Testis (tissue), 3 donors: Measurements from ENCODE around the gene ERBB4. TPM values are rescaled to one million over a fixed set of nuclear protein-coding genes. Genes with fewer than 3 reads are reported as not detected.

Experiments
- DNase-seq: peaks from one replicate; pipeline ENCODE4 v3.0.0-alpha.2; 2019
- H3K27ac ChIP-seq, 2 donors: fragments of 200-600 bp; sonication (generic); one replicate each; pipeline ENCODE4 v1.5.1; 2019
- H3K27me3 ChIP-seq: fragments of 200-600 bp; sonication (generic); one replicate; pipeline ENCODE4 v1.5.1; 2019
- H3K36me3 ChIP-seq: fragments of 200-600 bp; sonication (generic); one replicate; pipeline ENCODE4 v1.5.1; 2017; ENCODE audit warnings: low read depth; ENCODE audit errors: missing control alignments
- H3K4me1 ChIP-seq: fragments of 200-600 bp; sonication (generic); one replicate; pipeline ENCODE4 v1.5.1; 2019
- H3K4me3 ChIP-seq, 2 donors: fragments of 200-600 bp; sonication (generic); one replicate each; pipeline ENCODE4 v1.5.1; 2017 to 2019
- H3K9me3 ChIP-seq: fragments of 200-600 bp; sonication (generic); one replicate; pipeline ENCODE4 v1.5.1; 2017
- CTCF ChIP-seq, 3 experiments: fragments of 450-650 bp in 2 of 3; fragments of 200-600 bp in 1 of 3; sonication (generic) in 1 of 3; IDR thresholded peaks; one replicate each; pipeline ENCODE4 v1.5.1; 2016 to 2019; ENCODE audit warnings: antibody characterized with exemption in 3 of 3, mild to moderate bottlenecking in 2 of 3, moderate library complexity in 1 of 3
- POLR2A ChIP-seq: fragments of 450-650 bp; IDR thresholded peaks from one replicate; pipeline ENCODE4 v1.6.1; 2017; ENCODE audit warnings: antibody characterized with exemption, mild to moderate bottlenecking, moderate library complexity
- WGBS, 2 donors: methylation state at CpG; one replicate each; pipeline ENCODE4 v1.1.5; 2018; 5-methylcytosine and 5-hydroxymethylcytosine counted together
- intact Hi-C: fragments of 100-400 bp; cut with DNase I; formaldehyde crosslinking; loops from one replicate; pipeline ENCODE4 v1.15.1; 2023; ENCODE audit warnings: low total_unique reads
- polyA plus RNA-seq: library from polyadenylated mRNA; stranded (reverse); fragments of 350-450 nt; fragmentation: Illumina TruSeq; extraction: RNeasy Lipid Tissue Mini Kit (QIAGEN cat#74804); gene quantifications from one replicate; pipeline ENCODE4 v1.2.3, GENCODE V29; 2014; ENCODE audit warnings: low read depth, low replicate concordance; ENCODE audit not compliant: insufficient read depth
- total RNA-seq, 2 donors: library from RNA; depleted of rRNA; stranded (reverse); fragments of >200 nt; gene quantifications; one replicate each; pipeline ENCODE4 v1.2.3, GENCODE V29; 2016

Gene ERBB4
- total and polyA plus RNA-seq, 3 donors from 2014 or later = 6.1 to 62.7 (median 47.7) TPM

GRCh38 chr2:211990335-211990734, 548.3 kb downstream of the ERBB4 start:
- no peaks in the 10 kb centered on the region for H3K4me1 ChIP-seq

GRCh38 chr2:211986313-211986712, 552.3 kb downstream of the ERBB4 start:
- Histone ChIP-seq H3K9me3 (no peaks in the 10 kb centered on the region), H3K36me3 (no peaks in the 10 kb centered on the region), H3K4me1 (peaks cover 4% of the 10 kb centered on the region), H3K4me3 (no peak overlapping the region), H3K27me3 (no peaks in the 10 kb centered on the region), H3K27ac (no peak overlapping the region)
- intact Hi-C loops = no loop called here
- no peak for DNase-seq
- WGBS, 2 donors = 72 to 77% methylated on average over 2 of the region's 2 CpGs
- no peak for TF ChIP-seq CTCF (IDR thresholded peaks at IDR 0.05)
- no peak for TF ChIP-seq POLR2A

More at GRCh38 chr2:211990335-211990734, 548.3 kb downstream of the ERBB4 start:
- Histone ChIP-seq H3K27ac (no peak overlapping the region), H3K4me3 (no peak overlapping the region), H3K9me3 (no peaks in the 10 kb centered on the region), H3K36me3 (no peaks in the 10 kb centered on the region), H3K27me3 (no peaks in the 10 kb centered on the region)
- no peak for DNase-seq
- TF ChIP-seq CTCF (IDR thresholded peaks at IDR 0.05) = no peak
- no peak for TF ChIP-seq POLR2A
- intact Hi-C loops = no loop called here
- WGBS, 2 donors = 77 to 88% methylated on average over 1 of the region's 1 CpG

GRCh38 chr2:211985393-211985792, 553.2 kb downstream of the ERBB4 start:
- intact Hi-C loops = no loop called here
- TF ChIP-seq CTCF (IDR thresholded peaks at IDR 0.05) = no peak
- no peak for TF ChIP-seq POLR2A
- Histone ChIP-seq H3K27ac (no peak overlapping the region), H3K9me3 (no peaks in the 10 kb centered on the region), H3K4me1 (peaks cover 5% of the 10 kb centered on the region), H3K27me3 (no peaks in the 10 kb centered on the region), H3K36me3 (no peaks in the 10 kb centered on the region), H3K4me3 (no peak overlapping the region)
- DNase-seq = no peak
- 94 to 97% methylated on average over 1 of the region's 1 CpG for WGBS, 2 donors

GRCh38 chr2:211982162-211982561, 556.4 kb downstream of the ERBB4 start:
- no peak overlapping the region for H3K27ac ChIP-seq
- intact Hi-C loops = no loop called here
- DNase-seq = no peak
- H3K4me1 ChIP-seq = peaks cover 5% of the 10 kb centered on the region
- TF ChIP-seq POLR2A (no peak), CTCF (IDR thresholded peaks at IDR 0.05) (no peak)
- no peaks in the 10 kb centered on the region for H3K9me3 ChIP-seq
- no peak overlapping the region for H3K4me3 ChIP-seq
- no peaks in the 10 kb centered on the region for H3K27me3 ChIP-seq
- H3K36me3 ChIP-seq = no peaks in the 10 kb centered on the region
- WGBS, 2 donors = 38 to 51% methylated on average over 2 of the region's 2 CpGs

GRCh38 chr2:211981451-211981850, 557.2 kb downstream of the ERBB4 start:
- TF ChIP-seq CTCF (IDR thresholded peaks at IDR 0.05) (no peak), POLR2A (no peak)
- Histone ChIP-seq H3K9me3 (no peaks in the 10 kb centered on the region), H3K27ac (no peak overlapping the region), H3K36me3 (no peaks in the 10 kb centered on the region), H3K4me3 (no peak overlapping the region), H3K27me3 (no peaks in the 10 kb centered on the region), H3K4me1 (peaks cover 5% of the 10 kb centered on the region)
- WGBS, 2 donors = 39 to 48% methylated on average over 1 of the region's 1 CpG
- intact Hi-C loops = no loop called here
- DNase-seq = no peak
